Measurements from ENCODE around the gene CUX1.

Gene CUX1

GRCh38 chr7:102261451-102261850, 444.0 kb downstream of the CUX1 start:
- no peaks in the 10 kb centered on the region for H3K36me3 ChIP-seq (ENCODE audit: control insufficient read depth, insufficient read depth, low read length)
- H3K4me1 ChIP-seq (ENCODE audit: control insufficient read depth, insufficient read depth, low read length), result no peaks in the 10 kb centered on the region
- H3K9ac ChIP-seq (ENCODE audit: low read length), result no peak overlapping the region
- no peak overlapping the region for H3K4me3 ChIP-seq (ENCODE audit: low read length)
- H3K9me3 ChIP-seq (ENCODE audit: control insufficient read depth, low read length), result no peaks in the 10 kb centered on the region
- H3K27me3 ChIP-seq (ENCODE audit: control insufficient read depth, insufficient read depth, low read length), result no peaks in the 10 kb centered on the region

GRCh38 chr7:102262546-102262945, 445.1 kb downstream of the CUX1 start:
- no peak overlapping the region for H3K4me3 ChIP-seq (ENCODE audit: low read length)
- H3K9ac ChIP-seq (ENCODE audit: low read length), result no peak overlapping the region
- no peaks in the 10 kb centered on the region for H3K9me3 ChIP-seq (ENCODE audit: control insufficient read depth, low read length)
- no peaks in the 10 kb centered on the region for H3K4me1 ChIP-seq (ENCODE audit: control insufficient read depth, insufficient read depth, low read length)
- H3K27me3 ChIP-seq (ENCODE audit: control insufficient read depth, insufficient read depth, low read length), result no peaks in the 10 kb centered on the region
- H3K36me3 ChIP-seq (ENCODE audit: control insufficient read depth, insufficient read depth, low read length), result no peaks in the 10 kb centered on the region

- no peak overlapping the region for H3K4me3 ChIP-seq (ENCODE audit: low read length)
- H3K36me3 ChIP-seq (ENCODE audit: control insufficient read depth, insufficient read depth, low read length), result no peaks in the 10 kb centered on the region
- no peaks in the 10 kb centered on the region for H3K27me3 ChIP-seq (ENCODE audit: control insufficient read depth, insufficient read depth, low read length)
- no peak overlapping the region for H3K9ac ChIP-seq (ENCODE audit: low read length)
- no peaks in the 10 kb centered on the region for H3K9me3 ChIP-seq (ENCODE audit: control insufficient read depth, low read length)
- H3K4me1 ChIP-seq (ENCODE audit: control insufficient read depth, insufficient read depth, low read length), result no peaks in the 10 kb centered on the region
These were observed 447.0 kb downstream of the CUX1 start for GRCh38 chr7:102264367-102264891.

GRCh38 chr7:102266541-102266940, 449.1 kb downstream of the CUX1 start:
- Histone ChIP-seq H3K27me3 (ENCODE audit: control insufficient read depth, insufficient read depth, low read length) (no peaks in the 10 kb centered on the region), H3K4me1 (ENCODE audit: control insufficient read depth, insufficient read depth, low read length) (no peaks in the 10 kb centered on the region), H3K9ac (ENCODE audit: low read length) (no peak overlapping the region), H3K4me3 (ENCODE audit: low read length) (no peak overlapping the region), H3K36me3 (ENCODE audit: control insufficient read depth, insufficient read depth, low read length) (no peaks in the 10 kb centered on the region), H3K9me3 (ENCODE audit: control insufficient read depth, low read length) (no peaks in the 10 kb centered on the region)

GRCh38 chr7:102268635-102269034, 451.2 kb downstream of the CUX1 start:
- Histone ChIP-seq H3K9ac (ENCODE audit: low read length) (no peak overlapping the region), H3K4me3 (ENCODE audit: low read length) (no peak overlapping the region), H3K9me3 (ENCODE audit: control insufficient read depth, low read length) (no peaks in the 10 kb centered on the region), H3K27me3 (ENCODE audit: control insufficient read depth, insufficient read depth, low read length) (no peaks in the 10 kb centered on the region), H3K36me3 (ENCODE audit: control insufficient read depth, insufficient read depth, low read length) (no peaks in the 10 kb centered on the region), H3K4me1 (ENCODE audit: control insufficient read depth, insufficient read depth, low read length) (peaks cover 14% of the 10 kb centered on the region)

GRCh38 chr7:102270178-102270887, 452.9 kb downstream of the CUX1 start:
- peaks cover 26% of the 10 kb centered on the region for H3K4me1 ChIP-seq (ENCODE audit: control insufficient read depth, insufficient read depth, low read length)
- H3K4me3 ChIP-seq (ENCODE audit: low read length), result no peak overlapping the region
- H3K9me3 ChIP-seq (ENCODE audit: control insufficient read depth, low read length), result no peaks in the 10 kb centered on the region
- no peak overlapping the region for H3K9ac ChIP-seq (ENCODE audit: low read length)
- H3K36me3 ChIP-seq (ENCODE audit: control insufficient read depth, insufficient read depth, low read length), result no peaks in the 10 kb centered on the region
- no peaks in the 10 kb centered on the region for H3K27me3 ChIP-seq (ENCODE audit: control insufficient read depth, insufficient read depth, low read length)

GRCh38 chr7:102271158-102271798, 453.9 kb downstream of the CUX1 start:
- H3K9ac ChIP-seq (ENCODE audit: low read length), result no peak overlapping the region
- no peaks in the 10 kb centered on the region for H3K36me3 ChIP-seq (ENCODE audit: control insufficient read depth, insufficient read depth, low read length)
- H3K9me3 ChIP-seq (ENCODE audit: control insufficient read depth, low read length), result no peaks in the 10 kb centered on the region
- peaks cover 26% of the 10 kb centered on the region for H3K4me1 ChIP-seq (ENCODE audit: control insufficient read depth, insufficient read depth, low read length)
- no peak overlapping the region for H3K4me3 ChIP-seq (ENCODE audit: low read length)
- no peaks in the 10 kb centered on the region for H3K27me3 ChIP-seq (ENCODE audit: control insufficient read depth, insufficient read depth, low read length)

GRCh38 chr7:102272075-102272916, 454.9 kb downstream of the CUX1 start:
- H3K9ac ChIP-seq (ENCODE audit: low read length), result no peak overlapping the region
- H3K36me3 ChIP-seq (ENCODE audit: control insufficient read depth, insufficient read depth, low read length), result no peaks in the 10 kb centered on the region
- H3K9me3 ChIP-seq (ENCODE audit: control insufficient read depth, low read length), result no peaks in the 10 kb centered on the region
- H3K4me1 ChIP-seq (ENCODE audit: control insufficient read depth, insufficient read depth, low read length), result peaks cover 26% of the 10 kb centered on the region
- H3K4me3 ChIP-seq (ENCODE audit: low read length), result no peak overlapping the region
- H3K27me3 ChIP-seq (ENCODE audit: control insufficient read depth, insufficient read depth, low read length), result no peaks in the 10 kb centered on the region

- Histone ChIP-seq H3K4me3 (ENCODE audit: low read length) (no peak overlapping the region), H3K9ac (ENCODE audit: low read length) (no peak overlapping the region), H3K4me1 (ENCODE audit: control insufficient read depth, insufficient read depth, low read length) (peaks cover 26% of the 10 kb centered on the region), H3K36me3 (ENCODE audit: control insufficient read depth, insufficient read depth, low read length) (no peaks in the 10 kb centered on the region), H3K9me3 (ENCODE audit: control insufficient read depth, low read length) (no peaks in the 10 kb centered on the region), H3K27me3 (ENCODE audit: control insufficient read depth, insufficient read depth, low read length) (no peaks in the 10 kb centered on the region)
These were observed 455.7 kb downstream of the CUX1 start for GRCh38 chr7:102272917-102273748.

GRCh38 chr7:102273749-102274712, 456.6 kb downstream of the CUX1 start:
- Histone ChIP-seq H3K9me3 (ENCODE audit: control insufficient read depth, low read length) (no peaks in the 10 kb centered on the region), H3K4me3 (ENCODE audit: low read length) (no peak overlapping the region), H3K4me1 (ENCODE audit: control insufficient read depth, insufficient read depth, low read length) (peaks cover 26% of the 10 kb centered on the region), H3K36me3 (ENCODE audit: control insufficient read depth, insufficient read depth, low read length) (no peaks in the 10 kb centered on the region), H3K27me3 (ENCODE audit: control insufficient read depth, insufficient read depth, low read length) (no peaks in the 10 kb centered on the region), H3K9ac (ENCODE audit: low read length) (no peak overlapping the region)
